Astrocyte of the cerebellum (primary cell): ENCODE data around the gene CEP135.
"Not testable (repeated sequence)": the region's sequence is repeated elsewhere in the genome, so short reads cannot be mapped to it uniquely, and the experiment has no call there.

Source experiments
- DNase-seq: peaks from one replicate; pipeline ENCODE4 v3.0.0-alpha.2; 2011; ENCODE audit warnings: low read depth
- H3K4me3 ChIP-seq: 2 replicates; pipeline ENCODE4 v1.5.1; 2011; ENCODE audit warnings: mild to moderate bottlenecking, low read depth, low read length, moderate library complexity
- CTCF ChIP-seq: IDR thresholded peaks from 2 replicates; pipeline ENCODE4 v1.5.1; 2012; ENCODE audit warnings: low read length, low read depth, moderate library complexity, mild to moderate bottlenecking; ENCODE audit errors: missing control alignments
- in situ Hi-C: cut with HindIII; loops from 2 replicates; pipeline ENCODE4 v1.10.0; 2017; ENCODE audit warnings: low sequenced_read_pairs

The CEP135 gene

GRCh38 chr4:55951191-55951922 lies 2.6 kb downstream of the CEP135 start:
- DNase-seq: no peak
- no peak for TF ChIP-seq CTCF
- H3K4me3 ChIP-seq: no peak overlapping the region
- in situ Hi-C loops: no loop called here

GRCh38 chr4:55955710-55956109 lies 7.0 kb downstream of the CEP135 start:
- no peak for TF ChIP-seq CTCF
- in situ Hi-C loops: no loop called here
- DNase-seq: no peak
- no peak overlapping the region for H3K4me3 ChIP-seq

GRCh38 chr4:55959655-55960054 lies 10.9 kb downstream of the CEP135 start:
- no peak for DNase-seq
- in situ Hi-C loops: no loop called here
- no peak for TF ChIP-seq CTCF
- no peak overlapping the region for H3K4me3 ChIP-seq

GRCh38 chr4:55964046-55964445 lies 15.3 kb downstream of the CEP135 start:
- TF ChIP-seq CTCF: no peak
- no peak for DNase-seq
- in situ Hi-C loops: no loop called here
- no peak overlapping the region for H3K4me3 ChIP-seq

GRCh38 chr4:55965585-55965984 lies 16.8 kb downstream of the CEP135 start:
- in situ Hi-C loops: no loop called here
- TF ChIP-seq CTCF: no peak
- no peak overlapping the region for H3K4me3 ChIP-seq
- DNase-seq: no peak

- H3K4me3 ChIP-seq, DNase-seq, in situ Hi-C loops: not testable (repeated sequence)
Measured at GRCh38 chr4:55966324-55966723, 17.6 kb downstream of the CEP135 start.

- no peak for DNase-seq
- H3K4me3 ChIP-seq: no peak overlapping the region
- no peak for TF ChIP-seq CTCF
- in situ Hi-C loops: no loop called here
Measured at GRCh38 chr4:55967376-55967775, 18.6 kb downstream of the CEP135 start.
